HG03442 (cell line): ENCODE results near the gene HS6ST3.
"Not testable (repeated sequence)": the region's sequence is repeated elsewhere in the genome, so short reads cannot be mapped to it uniquely, and the experiment has no call there.

Source experiments
- ATAC-seq: cut with Tn5 transposase; IDR thresholded peaks from one replicate; pipeline ENCODE4 v1.9.1; 2021; ENCODE audit warnings: mild to moderate bottlenecking, moderate library complexity; ENCODE audit not compliant: unreplicated experiment

Gene HS6ST3

DNA sequence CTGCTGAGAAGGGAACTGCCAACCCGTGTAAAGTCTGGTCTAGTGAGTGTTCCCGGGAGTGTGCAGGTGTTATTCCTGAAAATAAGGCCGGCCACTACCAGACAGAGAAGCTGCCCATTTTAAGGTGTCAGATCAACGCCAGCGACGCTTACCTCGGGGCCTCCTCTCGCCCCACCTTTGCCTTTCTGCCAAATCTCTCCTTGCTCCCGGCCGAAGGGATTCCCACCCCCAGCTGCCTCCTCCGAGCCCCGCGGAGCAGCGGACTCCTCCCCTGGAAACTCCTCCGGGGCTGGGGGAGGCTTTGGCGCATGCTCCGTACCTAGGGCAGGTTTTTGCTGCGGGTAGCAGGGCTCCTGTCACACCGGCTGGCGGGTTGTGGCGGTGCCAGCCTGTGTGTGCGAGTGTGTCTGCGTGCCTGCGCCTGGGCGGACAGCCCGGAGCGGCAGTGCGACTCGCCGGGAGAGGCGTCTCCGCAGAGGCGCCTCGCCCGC is at the start of gene HS6ST3:
Gene HS6ST3, plus strand, starts transcription at position 359 of the 491 bp plus-strand sequence.
- peak; percentile 39 for ATAC-seq

- no peak for ATAC-seq
Measured at GRCh38 chr13:96041326-96042110, 48.4 kb upstream of the HS6ST3 start.

DNA sequence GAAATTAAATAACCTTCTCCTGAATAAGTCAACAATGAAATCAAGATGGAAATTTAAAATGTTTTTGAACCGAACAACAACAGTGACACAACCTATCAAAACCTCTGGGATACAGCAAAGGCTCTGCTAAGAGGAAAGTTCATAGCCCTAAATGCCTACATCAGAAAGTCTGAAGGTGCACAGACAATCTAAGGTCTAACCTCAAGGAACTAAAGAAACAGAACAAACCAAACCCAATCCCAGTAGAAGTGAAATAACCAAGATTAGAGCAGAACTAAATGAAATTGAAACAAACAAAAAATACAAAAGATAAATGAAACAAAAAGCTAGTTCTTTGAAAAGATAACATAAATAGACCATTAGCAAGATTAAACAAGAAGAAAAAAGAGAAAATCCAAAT is 45.7 kb upstream of the HS6ST3 start:
- ATAC-seq, result no peak

DNA sequence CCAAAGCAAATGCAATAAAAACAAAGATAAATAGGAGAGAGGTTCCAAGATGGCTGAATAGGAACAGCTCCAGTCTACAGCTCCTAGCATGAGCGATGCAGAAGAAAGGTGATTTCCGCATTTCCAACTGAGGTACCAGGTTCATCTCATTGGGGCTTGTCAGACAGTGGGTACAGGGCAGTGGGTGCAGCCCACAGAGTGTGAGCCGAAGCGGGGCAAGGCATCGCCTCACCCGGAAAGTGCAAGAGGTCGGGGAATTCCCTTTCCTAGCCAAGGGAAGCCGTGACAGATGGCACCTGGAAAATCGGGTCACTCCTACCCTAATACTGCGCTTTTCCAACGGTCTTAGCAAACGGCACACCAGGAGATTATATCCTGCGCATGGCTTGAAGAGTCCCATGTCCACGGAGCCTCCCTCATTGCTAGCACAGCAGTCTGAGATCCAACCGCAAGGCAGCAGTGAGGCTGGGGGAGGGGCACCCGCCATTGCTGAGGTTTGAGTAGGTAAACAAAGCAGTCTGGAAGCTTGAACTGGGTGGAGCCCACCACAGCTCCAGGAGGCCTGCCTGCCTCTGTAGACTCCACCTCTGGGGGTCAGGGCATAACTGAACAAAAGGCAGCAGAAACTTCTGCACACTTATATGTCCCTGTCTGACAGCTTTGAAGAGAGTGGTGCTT is 43.3 kb upstream of the HS6ST3 start:
- not testable (repeated sequence) for ATAC-seq

DNA sequence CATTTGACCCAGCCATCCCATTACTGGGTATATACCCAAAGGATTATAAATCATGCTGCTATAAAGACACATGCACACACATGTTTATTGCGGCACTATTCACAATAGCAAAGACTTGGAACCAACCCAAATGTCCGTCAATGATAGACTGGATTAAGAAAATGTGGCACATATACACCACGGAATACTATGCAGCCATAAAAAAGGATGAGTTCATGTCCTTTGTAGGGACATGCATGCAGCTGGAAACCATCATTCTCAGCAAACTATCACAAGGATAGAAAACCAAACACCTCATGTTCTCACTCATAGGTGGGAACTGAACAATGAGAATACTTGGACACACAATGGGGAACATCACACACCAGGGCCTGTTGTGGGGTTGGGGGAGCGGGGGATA is 39.0 kb upstream of the HS6ST3 start:
- ATAC-seq, result not testable (repeated sequence)

- not testable (repeated sequence) for ATAC-seq
Measured at GRCh38 chr13:96051491-96051890, 38.4 kb upstream of the HS6ST3 start.

- not testable (repeated sequence) for ATAC-seq
Measured at GRCh38 chr13:96051946-96052345, 38.0 kb upstream of the HS6ST3 start.

GRCh38 chr13:96052656-96053002 is 37.3 kb upstream of the HS6ST3 start:
- ATAC-seq, result peak; percentile 56

DNA sequence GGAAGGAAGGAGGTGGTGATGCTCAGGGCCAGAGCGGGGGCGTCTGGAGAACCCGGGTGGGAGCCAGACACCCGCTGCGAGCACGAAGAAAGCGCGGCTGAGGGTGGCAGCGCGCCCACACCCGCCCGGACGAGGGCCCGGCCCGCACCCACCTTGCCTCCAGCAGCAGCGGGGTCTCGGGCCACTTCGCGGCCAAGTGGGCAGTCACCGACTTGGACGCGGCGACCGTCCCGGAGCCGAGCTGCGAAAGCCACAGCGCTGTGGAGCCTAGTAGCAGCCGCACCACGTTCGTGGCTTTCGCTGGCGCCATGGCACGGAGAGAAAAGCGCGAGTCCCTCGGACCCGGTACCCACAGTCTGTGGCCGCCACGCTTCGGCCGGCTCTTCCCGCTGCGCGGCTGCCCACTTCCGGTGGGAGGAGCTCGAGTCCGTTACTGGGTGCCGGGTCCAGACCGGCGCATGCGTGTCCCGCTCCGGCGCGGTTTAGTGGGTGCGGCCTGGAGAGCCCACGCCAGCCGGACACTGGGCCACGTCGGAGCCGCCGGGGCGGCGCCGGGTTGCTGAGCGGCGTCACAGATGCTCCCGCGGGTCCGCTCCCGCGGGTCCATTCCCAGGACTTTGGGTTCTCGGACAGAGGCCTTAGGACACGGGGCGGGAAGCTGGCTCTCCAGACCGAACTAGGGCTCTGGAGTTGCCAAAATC is 36.8 kb upstream of the HS6ST3 start, which contains the start of gene UGGT2:
Gene UGGT2, minus strand, starts transcription at position 399 of the 701 bp plus-strand sequence. Its CDS starts 89 bp downstream, at position 310.
- ATAC-seq, result peak; percentile 94

GRCh38 chr13:96065849-96066248 is 24.1 kb upstream of the HS6ST3 start:
- no peak for ATAC-seq

DNA sequence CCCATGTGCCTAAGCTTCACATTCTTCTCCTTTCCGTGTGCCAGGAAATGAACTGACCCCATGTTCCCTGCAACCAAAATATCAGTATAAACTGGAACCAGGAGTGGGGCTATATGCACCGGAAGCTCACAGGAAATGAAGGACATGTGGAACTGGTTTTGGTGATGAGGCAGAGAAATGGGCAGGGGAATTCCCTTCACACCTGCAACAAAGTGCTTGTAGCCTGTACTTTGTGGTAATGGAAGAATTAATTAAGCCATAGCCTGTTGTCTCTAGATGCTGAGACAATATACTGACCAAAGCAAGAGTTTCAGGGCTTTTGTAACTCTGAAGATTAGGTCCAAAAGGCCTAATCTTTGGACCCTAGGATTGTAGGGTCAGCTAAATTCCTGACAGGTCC is 21.2 kb upstream of the HS6ST3 start:
- no peak for ATAC-seq

DNA sequence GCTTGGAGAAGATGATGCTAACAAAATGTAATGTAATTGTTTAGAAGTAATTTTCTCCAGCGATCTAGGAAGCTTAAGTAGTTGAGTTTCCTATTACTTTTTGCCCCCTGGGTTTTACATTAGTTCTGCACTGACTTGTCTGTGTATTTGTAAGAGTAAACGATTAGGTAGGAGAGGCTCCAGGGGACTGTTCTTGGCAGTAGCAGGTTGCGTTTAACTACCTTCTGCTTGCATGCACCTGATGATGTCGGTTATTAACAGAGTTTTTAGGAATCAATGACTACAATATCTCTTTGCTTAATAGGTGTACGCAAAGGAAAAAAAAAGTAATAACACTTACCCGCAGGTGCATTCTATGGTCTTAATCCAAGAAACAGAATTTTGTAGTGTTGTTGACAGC is 18.4 kb upstream of the HS6ST3 start:
- no peak for ATAC-seq

DNA sequence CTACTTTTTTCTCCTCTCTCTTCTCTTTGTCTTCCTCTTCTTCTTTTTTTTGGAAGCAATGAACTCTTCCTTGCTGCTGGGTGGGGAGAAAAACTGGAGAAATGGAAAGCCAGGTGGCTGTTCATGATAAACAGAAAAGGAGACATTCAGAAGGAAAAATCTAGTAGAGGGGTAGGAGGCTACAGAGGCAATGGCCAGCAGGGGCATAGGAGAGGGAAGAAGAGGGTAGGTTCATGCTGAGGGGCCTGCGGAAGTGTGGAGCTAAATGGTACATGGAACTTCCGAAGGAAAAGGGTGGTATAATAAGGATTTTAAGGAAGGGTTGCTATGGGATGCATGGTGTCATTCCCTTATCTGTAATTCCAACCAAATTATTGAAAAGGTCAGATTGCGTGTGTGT is 17.5 kb upstream of the HS6ST3 start:
- ATAC-seq, result no peak

DNA sequence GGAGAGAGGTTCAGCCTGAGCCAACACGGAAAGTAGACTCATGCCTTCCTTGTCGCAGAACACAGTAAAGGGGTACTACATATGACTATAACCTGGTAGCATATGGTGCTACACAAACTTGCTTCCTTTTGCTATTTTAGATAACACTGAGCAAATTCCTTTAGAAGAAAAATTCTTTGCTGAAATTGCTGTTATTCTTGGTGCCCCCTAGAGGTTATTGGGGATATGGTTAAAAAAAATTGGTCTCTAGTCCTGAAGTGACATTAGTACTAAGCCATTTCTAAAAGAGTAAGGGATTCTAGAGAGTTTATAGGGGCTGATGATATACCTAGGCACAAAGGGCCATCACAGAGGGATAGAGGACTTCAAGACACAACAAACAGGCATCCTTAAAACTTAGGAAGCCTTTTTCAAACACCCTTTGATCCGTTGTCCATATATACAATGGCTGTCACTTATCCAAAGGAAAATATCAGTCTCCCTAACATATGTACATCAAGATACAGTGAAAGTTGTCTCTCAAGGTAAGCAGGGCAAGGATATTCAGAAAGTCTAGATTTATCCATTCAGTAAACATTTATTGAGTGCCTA is 13.9 kb upstream of the HS6ST3 start:
- ATAC-seq, result no peak

- ATAC-seq, result no peak
Measured at GRCh38 chr13:96080676-96081075, 9.2 kb upstream of the HS6ST3 start.

GRCh38 chr13:96081888-96082287 is 8.0 kb upstream of the HS6ST3 start:
- no peak for ATAC-seq

GRCh38 chr13:96082640-96083039 is 7.3 kb upstream of the HS6ST3 start:
- no peak for ATAC-seq

DNA sequence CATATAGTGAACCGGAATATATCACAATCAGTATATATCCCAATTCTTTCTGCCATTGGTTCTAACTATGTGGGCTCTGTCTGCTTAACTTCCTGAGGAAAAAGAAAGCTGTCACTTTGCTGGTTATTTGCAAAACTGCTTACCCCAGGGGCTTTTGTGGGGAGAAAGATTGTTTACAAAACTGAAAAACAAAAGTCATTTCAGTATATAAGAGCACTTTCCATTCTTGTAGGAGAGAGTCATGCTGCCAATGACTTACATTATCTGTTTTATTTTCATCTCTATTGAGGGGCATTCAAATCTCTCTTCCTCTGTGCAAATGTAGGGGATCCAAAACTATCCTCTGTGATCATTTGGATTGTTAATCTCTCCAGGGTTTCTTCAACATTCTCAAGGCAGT is 3.2 kb upstream of the HS6ST3 start:
- ATAC-seq, result no peak

DNA sequence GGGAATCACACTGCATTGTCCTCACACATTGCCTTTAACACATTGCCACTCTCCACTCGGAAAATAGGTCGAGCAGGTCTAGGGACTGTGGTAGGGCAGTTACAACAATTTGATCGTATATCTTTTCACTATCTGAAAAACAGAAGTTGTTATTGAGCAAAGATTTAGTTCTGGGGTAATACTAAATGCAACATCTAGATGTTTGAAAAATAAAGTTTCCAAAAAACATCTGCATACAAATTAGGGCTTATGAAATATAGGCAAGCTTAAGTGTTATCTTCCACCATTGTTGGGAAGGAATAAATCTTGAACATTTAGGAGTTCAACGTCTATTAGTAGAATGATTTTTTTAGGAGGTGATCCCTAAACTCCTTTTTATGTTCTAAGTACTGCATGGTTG is 768 bp upstream of the HS6ST3 start:
- no peak for ATAC-seq

- peak; percentile 51 for ATAC-seq
Measured at GRCh38 chr13:96090240-96091101, 564 bp downstream of the HS6ST3 start.
